ENCODE measurements around the gene NREP.

DNA sequence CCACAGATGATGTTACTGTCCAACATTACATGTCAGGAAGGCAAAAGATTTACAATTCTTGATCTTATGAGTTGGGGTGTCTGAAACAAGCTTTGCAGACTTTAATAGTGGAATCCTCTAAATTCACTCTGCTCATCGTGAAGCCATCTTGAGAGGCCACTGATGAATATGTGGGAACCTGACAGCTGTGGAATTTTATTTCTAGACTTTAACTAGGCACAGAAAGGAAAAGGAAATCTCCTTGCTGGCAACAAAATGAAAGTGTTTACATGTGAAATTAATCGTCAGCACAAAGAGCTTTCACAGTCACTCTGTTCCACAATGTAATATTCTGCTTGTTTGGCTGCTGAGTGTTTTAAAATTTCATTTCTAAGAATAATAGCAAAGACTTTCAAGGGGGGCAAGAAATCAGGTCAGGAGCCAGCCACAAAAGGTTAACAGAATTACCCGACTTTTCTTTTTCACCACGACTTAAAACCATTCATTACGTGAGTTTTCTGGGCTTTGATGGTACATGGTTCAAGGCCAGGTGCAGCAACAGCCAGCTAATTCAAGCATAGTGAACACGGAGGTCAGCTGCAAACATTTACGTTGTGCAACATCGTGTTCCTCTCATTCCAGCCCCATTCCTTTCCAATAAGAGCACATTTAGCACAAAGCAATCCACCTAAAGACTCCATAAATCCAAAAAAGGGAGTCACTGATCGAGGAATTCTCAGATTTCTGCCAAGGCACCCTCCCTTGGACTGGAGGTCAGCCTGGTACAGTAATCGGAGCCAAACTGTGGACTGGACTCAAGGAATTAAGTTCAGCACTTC lies 14.6 kb downstream of the NREP start:
- no peak for TF ChIP-seq EZH2 (IDR thresholded peaks at IDR 0.05; ENCODE audit: low read depth)
- TF ChIP-seq, protein P1, sequence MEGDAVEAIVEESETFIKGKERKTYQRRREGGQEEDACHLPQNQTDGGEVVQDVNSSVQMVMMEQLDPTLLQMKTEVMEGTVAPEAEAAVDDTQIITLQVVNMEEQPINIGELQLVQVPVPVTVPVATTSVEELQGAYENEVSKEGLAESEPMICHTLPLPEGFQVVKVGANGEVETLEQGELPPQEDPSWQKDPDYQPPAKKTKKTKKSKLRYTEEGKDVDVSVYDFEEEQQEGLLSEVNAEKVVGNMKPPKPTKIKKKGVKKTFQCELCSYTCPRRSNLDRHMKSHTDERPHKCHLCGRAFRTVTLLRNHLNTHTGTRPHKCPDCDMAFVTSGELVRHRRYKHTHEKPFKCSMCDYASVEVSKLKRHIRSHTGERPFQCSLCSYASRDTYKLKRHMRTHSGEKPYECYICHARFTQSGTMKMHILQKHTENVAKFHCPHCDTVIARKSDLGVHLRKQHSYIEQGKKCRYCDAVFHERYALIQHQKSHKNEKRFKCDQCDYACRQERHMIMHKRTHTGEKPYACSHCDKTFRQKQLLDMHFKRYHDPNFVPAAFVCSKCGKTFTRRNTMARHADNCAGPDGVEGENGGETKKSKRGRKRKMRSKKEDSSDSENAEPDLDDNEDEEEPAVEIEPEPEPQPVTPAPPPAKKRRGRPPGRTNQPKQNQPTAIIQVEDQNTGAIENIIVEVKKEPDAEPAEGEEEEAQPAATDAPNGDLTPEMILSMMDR (conservative IDR thresholded peaks at IDR 0.05), result no peak
